ENCODE results near the gene MYO15B.

Gene MYO15B

DNA sequence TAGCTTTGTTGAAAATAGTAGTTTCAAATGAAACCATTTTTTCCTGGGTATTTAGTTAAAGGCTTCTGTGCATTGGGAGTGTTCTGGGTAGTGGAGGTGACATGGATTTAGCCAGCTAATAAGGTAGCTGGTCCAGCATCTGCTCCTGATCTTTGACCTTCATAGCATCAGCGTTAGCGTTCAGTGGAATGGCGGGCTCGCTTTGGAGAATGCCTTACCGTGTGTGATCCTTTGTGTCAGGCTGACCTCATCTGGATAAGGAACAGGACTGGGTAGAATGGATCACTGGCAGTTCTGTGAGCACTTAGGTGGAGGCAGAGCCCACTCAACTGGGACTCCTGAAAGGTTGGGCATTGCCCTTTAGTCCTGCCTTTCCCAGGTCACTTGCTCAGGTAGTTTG lies 83.3 kb downstream of the MYO15B start:
- DNase-seq, result no peak

DNA sequence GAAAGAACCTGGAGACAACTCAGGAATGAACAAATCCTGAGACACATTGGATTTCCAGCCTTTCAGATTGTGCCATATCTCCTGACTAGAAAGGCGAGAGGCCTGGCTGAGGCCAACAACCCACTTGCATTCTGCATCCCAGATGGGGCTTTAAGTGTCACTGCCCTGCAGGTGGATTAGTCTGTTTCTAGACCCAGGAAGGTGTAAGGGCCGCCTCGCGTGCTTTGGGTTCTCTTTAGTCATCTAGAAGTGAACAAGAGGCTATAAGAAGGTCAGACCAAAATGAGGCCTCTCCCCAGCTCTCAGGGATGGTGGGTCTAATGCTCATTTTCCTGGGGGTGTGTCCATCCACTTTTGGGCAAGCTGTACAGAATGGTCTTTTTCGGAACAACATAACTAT lies 84.4 kb downstream of the MYO15B start:
- DNase-seq, result no peak

DNA sequence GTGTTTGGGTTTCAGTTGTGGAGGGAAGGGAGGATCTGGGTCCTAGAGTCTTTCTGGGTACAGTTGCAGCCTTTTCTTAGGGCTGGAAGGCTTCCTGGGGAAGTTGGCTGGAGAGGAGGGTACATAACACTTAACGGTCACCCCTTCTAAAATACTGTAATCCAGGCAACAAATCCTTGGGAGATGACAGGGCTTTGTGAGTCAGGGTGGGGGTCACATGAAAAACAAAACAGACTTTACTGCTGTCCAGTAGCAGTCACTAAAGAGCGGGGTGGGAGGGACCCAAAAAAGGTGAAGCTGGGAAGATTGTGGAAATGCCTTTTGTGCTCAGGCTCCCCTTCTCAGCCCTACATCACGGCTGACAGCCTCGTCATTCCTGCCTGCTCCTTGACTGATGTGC lies 85.9 kb downstream of the MYO15B start:
- no peak for DNase-seq

Data from retina (tissue), 1 donor.